ENCODE measurements around the gene SLC13A2.

SLC13A2 gene

DNA sequence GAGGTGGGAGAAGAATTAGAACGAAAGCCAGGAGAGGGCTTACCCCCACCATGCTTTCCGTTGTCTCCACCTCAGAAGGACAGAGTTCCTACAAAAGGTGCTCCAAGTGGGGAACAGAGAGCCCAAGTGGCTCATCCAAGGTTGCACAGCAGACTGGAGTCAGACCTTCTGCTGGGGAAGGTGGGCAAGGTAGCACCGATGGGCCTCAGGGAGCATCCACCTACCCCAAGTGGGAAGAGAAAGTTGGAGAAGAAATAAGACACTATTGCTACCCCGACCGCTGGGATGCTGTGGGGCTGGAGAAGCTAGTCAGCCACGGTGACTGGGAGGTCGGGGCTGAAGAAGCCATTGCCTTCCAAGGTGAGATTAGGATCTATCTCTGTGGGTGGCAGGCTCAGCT, 57.5 kb downstream of the SLC13A2 start:
- Histone ChIP-seq H3K4me1 (ENCODE audit: insufficient read depth, low read length, poor library complexity, severe bottlenecking) (no peaks in the 10 kb centered on the region), H3K9ac (ENCODE audit: low read depth, low read length, poor library complexity, severe bottlenecking) (no peak overlapping the region), H3K27me3 (ENCODE audit: insufficient read depth, low read length, poor library complexity, severe bottlenecking) (no peaks in the 10 kb centered on the region), H3K4me3 (ENCODE audit: low read length, poor library complexity, severe bottlenecking) (no peak overlapping the region), H3K79me2 (ENCODE audit: insufficient read depth, low read length) (no peaks in the 10 kb centered on the region), H3K4me2 (ENCODE audit: low read depth, low read length, poor library complexity, severe bottlenecking) (no peak overlapping the region), H2AFZ (ENCODE audit: low read length) (no peak overlapping the region), H3K9me2 (replicated peaks; ENCODE audit: low read depth, low read length) (no peaks in the 10 kb centered on the region), H3K36me3 (ENCODE audit: insufficient read depth, low read length) (no peaks in the 10 kb centered on the region), H3K9me3 (ENCODE audit: insufficient read depth, low read depth, low read length) (no peaks in the 10 kb centered on the region), H4K20me1 (ENCODE audit: insufficient read depth, low read length, poor library complexity, severe bottlenecking) (no peaks in the 10 kb centered on the region), H3F3A (ENCODE audit: low read depth) (no peaks in the 10 kb centered on the region)
- TF ChIP-seq, protein P1, sequence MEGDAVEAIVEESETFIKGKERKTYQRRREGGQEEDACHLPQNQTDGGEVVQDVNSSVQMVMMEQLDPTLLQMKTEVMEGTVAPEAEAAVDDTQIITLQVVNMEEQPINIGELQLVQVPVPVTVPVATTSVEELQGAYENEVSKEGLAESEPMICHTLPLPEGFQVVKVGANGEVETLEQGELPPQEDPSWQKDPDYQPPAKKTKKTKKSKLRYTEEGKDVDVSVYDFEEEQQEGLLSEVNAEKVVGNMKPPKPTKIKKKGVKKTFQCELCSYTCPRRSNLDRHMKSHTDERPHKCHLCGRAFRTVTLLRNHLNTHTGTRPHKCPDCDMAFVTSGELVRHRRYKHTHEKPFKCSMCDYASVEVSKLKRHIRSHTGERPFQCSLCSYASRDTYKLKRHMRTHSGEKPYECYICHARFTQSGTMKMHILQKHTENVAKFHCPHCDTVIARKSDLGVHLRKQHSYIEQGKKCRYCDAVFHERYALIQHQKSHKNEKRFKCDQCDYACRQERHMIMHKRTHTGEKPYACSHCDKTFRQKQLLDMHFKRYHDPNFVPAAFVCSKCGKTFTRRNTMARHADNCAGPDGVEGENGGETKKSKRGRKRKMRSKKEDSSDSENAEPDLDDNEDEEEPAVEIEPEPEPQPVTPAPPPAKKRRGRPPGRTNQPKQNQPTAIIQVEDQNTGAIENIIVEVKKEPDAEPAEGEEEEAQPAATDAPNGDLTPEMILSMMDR (conservative IDR thresholded peaks at IDR 0.05; ENCODE audit: low read length): no peak
- TF ChIP-seq EZH2phosphoT487 (IDR thresholded peaks at IDR 0.05; ENCODE audit: borderline replicate concordance): no peak

DNA sequence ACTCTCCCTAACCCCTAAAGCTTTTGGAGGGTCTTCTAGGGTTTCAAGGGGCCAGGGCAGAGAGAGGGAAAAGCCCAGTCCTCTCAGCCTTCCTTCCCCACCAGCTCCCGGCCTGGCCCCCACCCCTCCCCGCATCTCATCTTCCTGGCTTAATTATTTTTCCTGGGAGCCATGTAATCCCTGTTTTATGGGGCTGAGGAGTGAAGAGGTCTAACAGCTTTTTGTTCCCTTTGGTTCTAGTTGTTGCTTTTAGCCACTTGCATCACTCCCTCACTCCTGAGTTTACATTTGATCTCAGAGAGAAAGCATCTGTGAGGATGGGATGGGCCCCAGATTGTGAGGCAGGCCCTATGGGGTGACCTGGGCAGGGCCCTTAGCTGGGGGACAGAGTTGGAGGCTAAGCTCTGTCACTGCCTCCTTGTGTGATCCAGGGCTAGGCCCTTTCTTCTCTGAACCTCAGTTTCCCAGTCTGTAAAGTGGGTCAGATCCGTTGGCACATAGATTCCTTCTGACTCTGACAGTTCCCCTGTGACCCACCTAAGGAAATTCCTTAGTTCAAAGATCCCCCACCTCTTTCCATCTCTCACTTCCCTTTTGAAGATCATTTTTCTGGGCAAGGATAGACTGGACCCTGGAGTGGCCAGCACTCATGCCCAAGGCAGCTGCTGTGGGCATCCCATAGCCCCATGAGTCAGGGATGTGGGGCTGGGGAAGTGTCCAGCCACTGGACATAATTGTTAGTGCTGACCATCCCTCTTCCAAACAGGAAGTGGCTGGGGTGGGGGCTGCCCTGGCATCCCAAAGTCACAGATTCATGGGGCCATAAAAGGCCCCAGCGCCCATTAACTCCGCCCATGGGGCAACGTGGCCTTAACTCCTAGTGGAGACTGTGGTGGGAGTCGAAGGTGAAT, 58.9 kb downstream of the SLC13A2 start:
- Histone ChIP-seq H4K20me1 (ENCODE audit: insufficient read depth, low read length, poor library complexity, severe bottlenecking) (no peaks in the 10 kb centered on the region), H3K36me3 (ENCODE audit: insufficient read depth, low read length) (no peaks in the 10 kb centered on the region), H3K9ac (ENCODE audit: low read depth, low read length, poor library complexity, severe bottlenecking) (no peak overlapping the region), H2AFZ (ENCODE audit: low read length) (no peak overlapping the region), H3F3A (ENCODE audit: low read depth) (no peaks in the 10 kb centered on the region), H3K9me3 (ENCODE audit: insufficient read depth, low read depth, low read length) (no peaks in the 10 kb centered on the region), H3K9me2 (replicated peaks; ENCODE audit: low read depth, low read length) (no peaks in the 10 kb centered on the region), H3K4me2 (ENCODE audit: low read depth, low read length, poor library complexity, severe bottlenecking) (no peak overlapping the region), H3K4me1 (ENCODE audit: insufficient read depth, low read length, poor library complexity, severe bottlenecking) (no peaks in the 10 kb centered on the region), H3K4me3 (ENCODE audit: low read length, poor library complexity, severe bottlenecking) (no peak overlapping the region), H3K27me3 (ENCODE audit: insufficient read depth, low read length, poor library complexity, severe bottlenecking) (no peaks in the 10 kb centered on the region), H3K79me2 (ENCODE audit: insufficient read depth, low read length) (no peaks in the 10 kb centered on the region)
- no peak for TF ChIP-seq EZH2phosphoT487 (IDR thresholded peaks at IDR 0.05; ENCODE audit: borderline replicate concordance)
- TF ChIP-seq, protein P1 (conservative IDR thresholded peaks at IDR 0.05; ENCODE audit: low read length): no peak

DNA sequence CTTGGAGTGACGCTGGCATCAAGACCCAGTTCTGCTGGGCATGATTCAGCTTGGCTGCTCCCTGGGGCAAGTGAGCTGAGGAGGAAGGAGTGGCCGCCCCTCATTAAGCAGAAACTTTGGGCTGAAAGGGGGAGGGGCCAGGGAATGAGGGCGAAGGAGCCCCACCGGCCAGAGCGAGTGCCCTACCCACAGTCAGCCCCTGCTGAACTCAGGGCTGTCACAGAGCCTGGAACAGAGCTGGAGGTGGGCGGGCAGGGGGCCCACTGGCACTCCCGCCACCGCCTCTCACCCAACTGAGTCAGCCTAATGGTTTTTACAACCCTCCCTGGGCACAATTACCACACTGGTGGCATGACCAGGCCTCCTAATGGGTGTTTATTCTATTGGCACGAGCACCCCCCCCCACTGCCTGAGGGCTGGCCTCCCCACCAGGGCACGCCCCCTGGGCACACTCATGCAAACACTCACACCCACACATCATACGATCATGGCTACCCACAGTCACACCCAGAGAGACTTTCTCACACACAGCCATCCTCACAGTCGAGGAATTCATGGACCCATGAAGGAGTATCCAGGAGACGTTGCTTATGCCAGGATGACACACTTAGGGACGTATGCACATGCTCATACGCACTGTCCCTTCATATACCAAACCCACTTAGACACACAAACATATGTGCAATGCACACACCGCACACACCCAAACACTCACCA, 59.8 kb downstream of the SLC13A2 start:
- H3K9me2 ChIP-seq (replicated peaks; ENCODE audit: low read depth, low read length): no peaks in the 10 kb centered on the region
- H3K9me3 ChIP-seq (ENCODE audit: insufficient read depth, low read depth, low read length): no peaks in the 10 kb centered on the region
- H3K4me2 ChIP-seq (ENCODE audit: low read depth, low read length, poor library complexity, severe bottlenecking): no peak overlapping the region
- H3K79me2 ChIP-seq (ENCODE audit: insufficient read depth, low read length): no peaks in the 10 kb centered on the region
- H3K4me3 ChIP-seq (ENCODE audit: low read length, poor library complexity, severe bottlenecking): no peak overlapping the region
- H3K4me1 ChIP-seq (ENCODE audit: insufficient read depth, low read length, poor library complexity, severe bottlenecking): no peaks in the 10 kb centered on the region
- no peaks in the 10 kb centered on the region for H4K20me1 ChIP-seq (ENCODE audit: insufficient read depth, low read length, poor library complexity, severe bottlenecking)
- no peaks in the 10 kb centered on the region for H3K36me3 ChIP-seq (ENCODE audit: insufficient read depth, low read length)
- no peaks in the 10 kb centered on the region for H3F3A ChIP-seq (ENCODE audit: low read depth)
- H3K9ac ChIP-seq (ENCODE audit: low read depth, low read length, poor library complexity, severe bottlenecking): no peak overlapping the region
- H2AFZ ChIP-seq (ENCODE audit: low read length): no peak overlapping the region
- TF ChIP-seq, protein P1 (conservative IDR thresholded peaks at IDR 0.05; ENCODE audit: low read length): no peak
- H3K27me3 ChIP-seq (ENCODE audit: insufficient read depth, low read length, poor library complexity, severe bottlenecking): no peaks in the 10 kb centered on the region

Measured in Loucy (cell line).